Stimulated activated CD4-positive, alpha-beta T cell treated with anti-CD3 and anti-CD28 coated beads, Interleukin-2, amount 100 ng/mL, for 24 hours (primary cell): ENCODE results near the gene TARP.

Experiments
- DNase-seq, 2 donors: peaks; one replicate each; pipeline ENCODE4 v3.0.0-alpha.2; 2020

The TARP gene

DNA sequence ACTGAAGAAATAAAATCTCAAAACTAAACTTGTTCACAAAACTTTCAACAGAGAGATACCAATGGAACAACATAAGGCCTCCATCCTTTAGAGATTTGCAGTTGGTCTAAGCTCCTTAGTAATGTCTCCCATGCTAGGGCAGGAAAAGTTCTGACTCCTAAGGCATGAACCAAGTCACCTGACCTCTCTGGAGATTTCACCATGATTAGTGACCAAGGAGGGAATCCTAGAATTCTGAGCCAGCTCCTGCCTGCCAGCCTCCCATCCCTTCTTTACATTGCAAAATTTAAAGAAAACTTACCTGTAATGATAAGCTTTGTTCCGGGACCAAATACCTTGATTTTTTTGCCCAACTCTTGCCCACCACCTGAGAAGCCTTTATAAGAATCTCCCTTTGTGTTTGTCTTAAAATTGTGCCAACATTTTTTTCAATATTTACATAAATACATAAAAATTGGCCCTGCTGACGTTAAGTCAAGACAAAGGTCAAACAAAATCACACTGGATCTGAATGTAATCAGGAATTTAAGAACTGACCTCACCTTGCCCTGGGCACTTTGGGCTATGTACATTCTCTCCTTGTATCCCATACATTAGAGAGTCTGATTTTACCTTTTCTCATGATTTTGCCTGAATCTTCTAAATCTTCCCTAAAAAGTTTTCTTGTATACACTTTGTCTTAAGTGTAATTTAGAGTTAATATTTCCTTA is at the start of gene TARP:
Gene TARP (minus strand): TSS at position 351 of the 710 bp plus-strand sequence.
- DNase-seq: no peak

DNA sequence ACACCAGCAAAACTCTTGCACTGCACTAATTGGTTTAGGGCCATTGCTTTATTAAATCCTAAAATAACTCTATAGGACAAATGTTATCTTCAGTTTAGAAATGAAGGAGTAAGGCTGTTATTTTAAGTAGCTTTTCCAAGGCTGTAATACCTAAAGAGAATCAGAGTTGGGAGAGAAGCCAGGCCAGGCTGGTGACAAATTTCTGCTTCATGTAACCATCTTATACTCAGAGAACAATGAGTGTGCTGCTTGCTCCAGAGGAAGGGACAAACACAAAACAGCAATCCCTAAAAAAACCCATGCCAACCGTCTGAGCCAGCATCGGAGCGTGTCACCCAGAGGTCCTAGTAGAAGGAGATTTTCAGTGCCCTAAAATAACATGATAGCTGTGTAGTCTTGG is 49.7 kb upstream of the TARP start:
- DNase-seq: no peak

DNA sequence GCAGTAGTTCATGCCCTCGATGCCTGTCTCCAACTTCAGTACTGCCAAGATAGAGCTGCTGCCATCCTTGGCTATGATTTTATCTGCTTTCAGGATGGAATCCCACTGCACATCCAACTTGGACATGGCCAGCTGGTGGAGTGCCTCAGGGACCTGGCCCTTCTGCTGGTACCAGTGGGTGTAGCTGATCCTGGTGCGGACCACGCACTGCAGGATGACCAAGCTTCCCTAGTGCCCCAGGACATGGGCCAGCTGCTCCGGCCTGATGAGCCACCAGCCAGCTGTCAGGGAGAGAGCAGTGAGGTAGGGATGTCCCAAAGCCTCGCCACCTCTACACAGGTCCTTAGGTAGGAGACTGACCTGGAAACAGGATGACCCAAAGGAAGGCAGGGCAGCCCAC is 49.0 kb upstream of the TARP start:
- DNase-seq: no peak

DNA sequence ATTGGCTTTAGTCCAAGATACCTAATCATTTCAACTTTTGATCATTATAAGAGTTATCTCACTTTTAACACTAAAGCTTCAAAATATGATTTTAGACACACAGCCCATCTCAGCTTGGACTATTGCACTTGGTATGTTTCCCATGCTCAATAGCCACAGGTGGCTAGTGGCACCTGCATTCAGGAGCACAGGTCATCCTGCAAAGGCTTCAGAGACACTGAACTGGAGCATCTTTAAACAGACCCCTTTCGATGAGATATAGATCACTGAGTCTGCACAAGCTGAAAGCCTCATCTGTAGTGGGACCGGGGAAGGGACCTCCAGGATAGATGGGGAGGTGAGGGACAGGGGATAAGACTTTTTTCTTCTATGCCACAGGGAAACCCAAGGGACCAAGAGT is 48.5 kb upstream of the TARP start:
- no peak for DNase-seq

DNA sequence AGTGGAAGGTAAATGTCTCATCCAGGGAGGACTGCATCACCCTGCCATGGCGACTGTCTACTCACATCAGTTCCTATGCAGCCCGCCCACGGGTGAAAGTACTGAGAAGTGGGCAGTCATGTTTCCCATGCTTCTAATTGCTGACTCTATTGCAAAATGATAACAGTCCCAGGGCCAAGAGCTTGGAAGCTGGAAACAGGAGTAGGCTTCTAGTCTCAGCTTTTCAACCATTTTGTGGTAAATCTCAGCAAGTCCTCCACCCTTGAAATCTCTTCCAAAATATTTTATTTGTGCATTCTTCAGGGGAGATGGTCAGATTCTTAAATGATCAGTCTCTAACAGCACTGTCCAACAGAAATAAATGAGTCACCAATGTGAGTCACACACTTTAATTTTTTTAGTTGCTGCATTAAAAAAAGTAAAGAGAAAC is 48.1 kb upstream of the TARP start:
- DNase-seq: peak in 1 of 2 donors; percentile 37

DNA sequence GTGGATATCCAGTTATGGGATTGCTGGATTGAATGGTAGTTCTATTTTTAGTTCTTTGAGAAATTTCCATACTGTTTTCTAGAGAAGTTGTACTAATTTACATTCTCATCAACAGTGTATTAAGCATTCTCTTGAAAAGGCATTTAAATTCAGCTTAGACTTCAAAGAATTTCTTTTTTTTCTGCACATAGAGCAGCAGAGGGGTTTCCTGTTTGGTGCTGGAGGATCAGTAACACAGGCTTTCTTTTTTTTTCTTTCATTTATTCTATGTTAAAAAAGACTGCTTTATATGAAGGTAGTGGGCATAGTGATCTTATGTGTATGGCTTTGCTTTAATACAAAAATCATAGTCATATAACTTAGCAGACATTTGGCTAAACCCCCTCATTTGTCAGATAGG is 47.6 kb upstream of the TARP start:
- no peak for DNase-seq

DNA sequence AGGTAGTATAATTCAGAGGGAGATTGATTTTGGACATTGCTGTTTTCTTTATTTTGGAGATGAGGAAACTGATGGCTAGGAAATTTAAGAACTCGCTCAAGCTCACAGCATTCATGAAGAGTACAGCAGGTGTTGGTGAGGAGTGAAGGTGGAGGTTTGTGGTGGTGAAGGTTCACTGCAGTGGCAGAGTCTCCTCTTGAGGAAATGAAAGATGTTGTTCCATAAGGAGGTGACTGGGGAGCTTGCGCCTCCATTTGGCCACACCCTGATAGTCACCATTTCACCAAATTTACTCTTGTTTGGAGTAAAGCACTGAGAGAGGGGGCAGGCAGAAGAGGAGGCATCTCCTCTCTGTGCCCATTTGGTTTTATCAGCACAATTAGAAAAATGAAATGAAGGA is 46.4 kb upstream of the TARP start:
- no peak for DNase-seq

DNA sequence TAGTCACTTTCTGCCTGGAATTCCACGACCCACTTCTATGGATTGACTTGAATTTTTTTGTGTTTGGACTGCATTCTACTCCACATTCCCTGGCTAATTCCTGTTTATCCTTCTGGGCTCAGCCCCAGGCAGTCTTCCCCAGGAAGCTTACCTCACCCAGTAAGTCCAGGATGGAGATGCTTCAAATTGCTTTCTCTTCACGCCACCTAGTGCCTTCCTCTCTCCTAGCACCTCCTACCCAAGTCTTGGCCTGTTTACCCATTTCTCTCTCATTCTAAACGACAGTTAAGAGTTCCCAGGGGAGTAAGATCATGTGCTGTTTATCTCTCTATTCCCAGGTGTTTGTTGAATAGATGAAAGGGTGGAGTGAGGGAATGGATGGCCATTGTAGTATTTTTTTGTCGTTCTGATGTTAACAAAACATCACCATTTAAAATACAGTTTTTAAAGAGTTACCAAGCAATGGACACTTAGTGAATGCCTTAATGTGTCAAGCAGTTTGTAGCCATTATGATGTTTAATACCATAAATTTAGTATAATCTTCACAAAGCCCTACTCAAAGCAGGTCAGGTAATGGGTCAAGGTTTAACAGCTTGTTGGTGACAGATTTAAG is 45.5 kb upstream of the TARP start:
- DNase-seq: no peak

DNA sequence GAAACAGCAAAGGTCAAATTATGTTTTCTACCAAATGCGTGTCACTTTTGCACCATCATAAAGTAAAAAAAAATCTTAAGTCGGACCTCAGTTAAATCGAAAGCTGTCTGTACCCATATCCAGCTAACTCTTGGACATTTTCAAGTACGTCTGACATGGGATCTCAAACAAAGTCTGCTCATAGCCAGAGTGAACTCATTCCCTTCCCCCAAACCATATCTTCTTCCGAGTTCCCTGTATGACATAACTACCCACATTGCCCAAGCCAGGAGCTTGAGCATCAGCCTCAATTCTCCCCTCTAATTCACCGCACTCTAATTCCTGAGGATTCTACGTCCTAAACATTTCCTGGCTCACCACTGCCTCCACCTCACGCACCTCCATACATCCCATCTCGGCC is 44.8 kb upstream of the TARP start:
- DNase-seq: no peak

DNA sequence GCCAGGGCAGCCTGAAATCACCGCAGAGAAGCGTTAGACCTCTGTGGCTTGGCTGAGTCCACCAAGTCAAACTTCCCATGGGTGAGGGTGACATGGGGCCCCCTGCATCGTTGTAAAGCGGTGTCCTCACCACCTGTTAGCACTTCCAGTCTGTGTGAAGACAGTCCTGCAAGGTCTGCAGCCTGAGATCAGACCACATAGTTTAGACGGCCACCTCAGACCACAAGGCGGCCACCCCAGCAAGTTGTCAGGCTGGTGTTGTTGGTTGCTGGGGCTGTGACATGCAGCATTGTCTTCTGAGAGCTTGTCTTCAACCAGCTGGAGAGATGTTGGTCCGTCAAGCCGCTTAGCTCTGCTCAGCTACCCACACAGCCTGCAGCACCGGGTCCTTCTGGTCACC is 44.1 kb upstream of the TARP start:
- DNase-seq: no peak

DNA sequence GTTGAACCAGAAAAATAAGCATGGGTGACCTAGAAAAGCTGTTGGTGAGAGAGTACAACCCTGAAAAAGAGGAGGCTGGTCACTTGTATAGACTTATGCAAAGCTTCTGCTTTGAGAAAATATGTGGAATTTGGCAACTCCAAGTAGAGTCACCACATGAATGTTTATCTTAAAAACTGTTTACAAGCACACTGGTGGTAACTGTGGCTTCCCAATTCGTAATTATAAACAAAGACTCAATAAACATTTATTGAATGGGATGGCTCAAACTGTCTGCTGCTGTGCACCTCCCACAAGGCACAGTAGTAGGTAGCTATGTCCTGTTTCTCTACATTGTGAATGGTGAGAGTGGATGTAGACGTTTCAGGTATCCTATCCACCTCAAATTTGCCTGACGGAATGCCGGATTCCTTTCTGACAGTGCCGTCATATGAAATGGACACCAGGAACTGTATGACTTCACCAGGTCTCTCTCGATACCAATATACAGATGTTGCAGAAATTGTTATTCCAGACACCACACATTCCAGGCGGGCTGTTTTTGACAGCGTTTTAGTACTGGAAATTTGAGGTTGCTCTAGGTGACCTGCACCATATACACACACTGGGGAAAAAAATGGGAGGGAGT is 43.4 kb upstream of the TARP start:
- no peak for DNase-seq

DNA sequence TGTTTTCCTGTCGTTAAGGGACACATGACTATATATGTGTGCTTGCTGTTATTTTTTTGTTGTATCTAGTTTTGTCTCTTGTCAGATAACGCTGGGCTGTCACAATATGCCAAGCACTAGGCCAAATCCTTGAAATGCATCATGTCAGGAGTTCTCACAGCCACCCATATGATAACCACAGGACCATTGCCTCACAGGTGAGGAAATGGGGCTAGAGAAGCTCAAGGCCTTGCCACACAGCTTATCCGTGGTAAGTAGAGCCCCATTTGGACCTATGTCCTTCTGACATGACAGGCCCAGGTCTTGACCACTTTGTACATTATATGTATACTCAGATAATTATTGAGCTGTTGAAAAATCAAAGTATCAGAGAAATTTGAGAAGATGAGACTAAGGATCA is 42.0 kb upstream of the TARP start:
- DNase-seq: no peak

DNA sequence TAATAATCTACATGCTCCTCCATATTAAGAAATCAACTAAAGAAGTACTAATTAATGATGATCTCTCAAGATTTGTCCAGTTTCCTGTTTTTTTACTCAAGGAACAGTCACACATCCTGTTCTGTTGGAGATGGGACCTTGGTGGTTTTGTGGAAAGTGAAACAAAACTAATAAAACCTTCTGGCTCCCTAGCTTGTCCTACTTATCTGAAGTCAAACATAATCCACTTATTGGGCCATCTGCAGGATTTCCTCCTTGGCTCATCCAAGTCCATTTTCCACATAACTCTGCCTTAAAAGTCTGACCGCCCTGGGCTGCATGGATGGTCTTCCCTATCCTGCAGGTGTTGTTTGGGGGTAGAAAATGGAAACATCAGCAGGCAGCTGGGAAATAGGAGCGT is 39.4 kb upstream of the TARP start:
- no peak for DNase-seq

DNA sequence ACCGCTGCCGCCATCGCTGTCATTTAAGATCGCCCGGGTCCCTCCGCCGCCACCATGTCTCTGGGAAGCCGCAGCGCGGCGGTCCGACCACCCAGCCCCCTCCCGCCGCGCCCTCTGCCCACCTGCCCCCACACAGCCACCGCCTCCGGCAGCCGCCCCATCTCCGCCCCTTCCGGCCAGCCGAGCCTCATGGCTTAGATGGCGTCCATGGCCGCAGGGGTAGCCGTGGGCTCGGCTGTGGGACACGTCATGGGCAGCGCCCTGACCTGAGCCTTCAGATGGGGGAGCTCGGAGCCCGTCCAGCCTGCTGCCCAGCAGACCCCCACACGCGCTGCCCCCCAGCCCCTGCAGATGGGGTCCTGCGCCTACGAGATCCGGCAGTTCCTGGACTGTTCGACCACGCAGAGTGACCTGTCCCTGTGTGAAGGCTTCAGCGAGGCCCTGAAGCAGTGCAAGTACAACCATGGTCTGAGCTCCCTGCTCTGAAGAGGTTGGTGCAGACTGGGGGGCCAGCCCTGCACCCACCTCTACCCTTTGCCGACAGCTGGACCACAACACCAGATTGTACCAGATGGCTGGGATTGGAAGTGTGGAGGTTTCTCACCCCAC is 38.0 kb upstream of the TARP start:
- DNase-seq: peak in 1 of 2 donors; percentile 16

DNA sequence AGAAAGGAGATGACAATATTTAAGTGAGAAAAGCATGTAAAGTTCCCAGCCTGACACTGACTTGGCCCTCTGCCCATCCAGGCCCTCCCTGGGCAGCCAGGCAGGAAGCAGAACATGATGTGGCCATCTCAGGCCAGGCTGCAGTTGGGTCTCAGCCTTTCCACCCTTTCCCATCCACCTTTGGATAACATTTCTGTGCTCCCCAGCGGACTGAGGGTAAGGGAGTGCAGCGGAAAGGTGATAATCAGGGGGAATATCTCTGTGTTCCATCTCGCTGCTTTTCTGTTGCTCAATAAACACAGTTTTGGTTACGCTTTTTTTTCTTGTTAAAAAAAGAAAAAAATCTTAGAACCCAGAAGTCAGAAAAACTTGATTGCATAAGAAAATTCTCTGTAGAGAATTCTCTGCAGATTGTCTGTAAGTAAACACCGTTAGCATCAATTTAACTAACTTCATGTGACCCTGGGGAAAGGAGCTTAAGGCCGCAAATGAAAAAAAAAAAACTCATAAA is 37.2 kb upstream of the TARP start:
- DNase-seq: no peak

DNA sequence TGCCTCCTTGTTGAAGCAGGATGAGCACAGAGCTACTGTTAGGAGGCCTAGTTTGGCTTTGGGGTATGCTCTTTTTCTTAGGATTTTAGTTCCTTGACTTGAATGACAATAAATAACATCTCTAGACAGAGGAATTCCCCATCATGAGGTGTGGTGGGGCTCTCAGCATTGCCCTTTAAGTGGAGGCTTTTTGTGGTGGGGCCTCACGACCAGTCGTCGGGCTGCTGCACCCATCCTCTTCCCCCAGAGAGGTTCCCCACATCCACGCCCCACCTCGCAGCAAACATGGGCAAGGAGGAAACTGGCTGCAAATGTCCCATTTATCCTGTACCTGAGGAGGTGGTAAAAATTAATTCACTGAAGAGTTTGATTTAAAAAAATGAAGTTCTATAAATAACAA is 36.1 kb upstream of the TARP start:
- DNase-seq: no peak

DNA sequence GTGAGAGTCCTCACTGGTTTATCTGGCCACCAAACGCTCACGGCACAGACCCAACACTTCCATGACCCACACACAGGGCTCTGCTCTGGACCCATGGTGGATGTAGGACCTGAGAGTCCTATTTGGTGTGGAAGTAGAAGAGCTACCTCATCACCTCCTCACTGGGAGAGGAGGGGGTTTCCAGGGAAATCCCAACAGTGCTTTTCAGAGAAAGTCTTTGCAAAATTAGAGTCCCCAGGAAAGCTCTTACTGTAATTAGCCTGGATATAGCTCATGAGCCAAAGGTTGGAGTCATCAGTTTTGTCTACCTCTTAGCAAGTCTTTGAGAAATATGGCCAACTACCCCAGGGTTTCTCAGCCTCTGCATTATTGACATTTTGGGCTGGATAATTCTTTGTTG is 34.7 kb upstream of the TARP start:
- DNase-seq: no peak

DNA sequence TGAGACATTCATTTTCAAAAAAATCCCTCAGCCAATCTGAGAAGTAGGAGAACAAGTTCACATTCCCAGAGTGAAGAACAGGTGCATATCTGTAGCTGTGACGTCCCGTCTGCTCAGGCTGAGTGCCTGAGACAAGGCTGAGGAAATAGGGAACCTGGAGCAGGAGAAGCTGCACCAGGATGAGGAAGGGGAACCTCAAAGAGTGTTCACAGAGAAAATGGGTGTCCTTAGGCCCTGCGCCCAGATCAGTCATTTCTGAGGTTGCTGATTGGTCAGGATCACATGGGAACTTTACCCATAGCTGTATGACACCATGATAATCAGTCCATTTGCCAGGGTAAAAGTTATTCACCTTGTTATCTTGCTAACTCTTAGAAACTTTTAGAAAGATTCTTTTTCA is 34.2 kb upstream of the TARP start:
- no peak for DNase-seq

DNA sequence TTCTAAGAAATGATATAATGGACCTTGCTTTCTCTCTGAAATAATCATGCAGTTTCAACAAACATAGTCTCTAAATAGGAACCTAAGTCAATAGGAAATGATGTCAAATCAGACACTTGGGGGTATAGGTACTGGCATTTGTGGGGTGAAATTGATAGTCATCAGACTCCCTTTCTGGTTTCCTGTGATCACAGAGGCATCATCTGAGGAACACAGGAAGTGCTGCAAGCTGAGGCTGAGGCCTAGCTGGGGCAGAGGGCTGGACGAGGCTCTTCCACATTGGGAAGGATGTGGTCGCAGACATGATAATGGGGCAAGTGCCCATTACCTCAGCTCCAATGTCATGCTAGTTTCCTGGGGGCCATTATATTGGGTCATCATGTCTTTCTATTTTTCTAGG is 33.5 kb upstream of the TARP start:
- no peak for DNase-seq

DNA sequence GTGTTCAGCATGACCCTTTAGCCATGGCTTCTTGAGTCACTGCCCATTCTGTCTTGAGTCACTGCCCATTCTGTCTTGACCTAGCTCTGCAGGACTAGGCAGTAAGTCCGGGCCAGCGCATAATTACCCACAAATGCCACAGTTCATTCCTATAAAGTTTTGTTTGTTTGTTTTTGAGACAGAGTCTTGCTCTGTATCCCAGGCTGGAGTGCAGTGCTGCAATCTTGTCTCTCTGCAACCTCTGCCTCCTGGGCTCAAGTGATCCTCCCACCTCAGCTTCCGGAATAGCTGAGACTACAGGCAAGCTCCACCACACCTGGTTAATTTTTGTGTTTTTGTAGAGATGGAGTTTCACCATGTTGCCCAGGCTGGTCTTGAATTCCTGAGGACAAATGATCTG is 32.7 kb upstream of the TARP start:
- DNase-seq: no peak

DNA sequence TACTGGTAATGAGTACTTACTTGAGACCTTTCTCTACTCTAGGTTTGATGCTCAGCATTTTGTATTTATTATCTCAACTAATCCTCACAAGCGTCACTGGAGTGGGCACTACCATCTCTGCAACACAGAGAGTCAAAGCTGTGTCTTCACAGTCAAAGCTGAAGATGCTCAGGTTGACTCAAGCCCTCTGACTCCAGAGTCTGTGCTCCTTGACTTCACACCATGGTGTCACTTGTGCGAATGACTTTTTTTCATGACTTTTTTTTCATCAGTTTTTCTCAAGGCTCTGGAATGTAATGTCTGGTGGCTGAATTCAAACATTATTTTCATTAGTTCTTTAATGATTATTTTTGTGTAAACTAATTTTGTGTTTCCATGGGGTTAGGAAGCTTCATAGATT is 30.4 kb upstream of the TARP start:
- DNase-seq: no peak

DNA sequence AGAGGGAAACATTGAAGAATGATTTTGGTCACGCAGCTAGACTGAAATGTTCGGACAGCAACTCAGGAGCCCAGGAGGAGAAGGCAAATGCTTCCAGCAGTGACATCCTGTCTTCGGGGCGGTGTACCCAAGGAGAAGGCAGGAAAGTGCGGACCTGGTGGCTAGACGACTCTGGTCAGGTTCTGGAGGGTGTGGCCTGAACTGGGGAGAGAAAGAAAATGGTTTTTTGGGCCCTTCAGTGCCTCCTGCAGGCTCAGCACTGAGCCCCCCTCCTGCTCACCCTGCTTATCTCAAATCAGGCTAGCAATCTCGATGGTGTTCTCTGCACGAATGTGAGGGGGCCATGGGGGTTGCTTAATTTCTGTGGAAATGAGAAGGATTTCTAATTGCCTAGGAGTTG is 26.7 kb upstream of the TARP start:
- no peak for DNase-seq

DNA sequence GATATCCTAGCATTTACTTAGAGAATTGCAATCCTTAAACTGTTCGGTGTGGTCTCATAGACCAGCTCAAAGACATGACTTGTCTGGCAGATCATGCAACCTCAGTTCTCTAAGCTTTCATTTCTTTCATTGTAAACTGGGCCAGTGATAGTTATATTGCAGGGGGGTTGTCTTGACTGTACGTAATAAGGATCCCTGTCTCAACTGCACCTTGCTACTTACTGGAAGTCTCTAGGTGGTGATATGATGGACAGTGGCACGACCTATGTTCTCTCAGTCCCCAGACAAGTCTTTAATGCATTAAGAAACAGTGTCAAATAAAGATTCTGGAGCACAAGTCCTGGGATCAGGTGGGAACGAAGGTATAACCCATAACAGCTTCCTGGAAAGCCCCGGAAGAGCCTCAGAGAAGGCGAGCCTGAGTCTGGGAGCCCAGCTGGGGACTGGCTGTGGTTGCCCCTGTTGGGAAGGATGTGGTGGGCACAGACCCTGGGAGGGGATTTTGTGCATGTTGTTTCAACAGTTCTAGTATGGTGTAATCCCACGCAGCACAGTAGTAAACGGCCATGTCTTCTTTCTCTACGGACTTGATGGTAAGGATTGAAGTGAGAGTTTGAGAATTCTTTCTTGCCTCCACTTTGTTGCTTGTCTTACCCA is 26.0 kb upstream of the TARP start:
- DNase-seq: no peak
